Loucy (cell line): Measurements from ENCODE around the gene YY1AP1.
"Not testable (repeated sequence)": the region's sequence is repeated elsewhere in the genome, so short reads cannot be mapped to it uniquely, and the experiment has no call there.

Experiments
- H2AFZ ChIP-seq: fragments of 200-600 bp; sonication (generic); 2 replicates; pipeline ENCODE4 v1.6.0; 2016; ENCODE audit warnings: antibody characterized with exemption, mild to moderate bottlenecking, low read length, moderate library complexity
- H3F3A ChIP-seq: fragments of 200-600 bp; 2 replicates; pipeline ENCODE4 v1.6.0; 2016; ENCODE audit warnings: antibody characterized with exemption, low read depth, mild to moderate bottlenecking
- H3K27me3 ChIP-seq: fragments of 200-600 bp; sonication (generic); 2 replicates; pipeline ENCODE4 v1.6.1; 2014; ENCODE audit warnings: low read length, mild to moderate bottlenecking; ENCODE audit not compliant: insufficient read depth, poor library complexity, severe bottlenecking
- H3K36me3 ChIP-seq: fragments of 200-600 bp; sonication (generic); 2 replicates; pipeline ENCODE4 v1.6.1; 2016; ENCODE audit warnings: low read length; ENCODE audit not compliant: insufficient read depth
- H3K4me1 ChIP-seq: fragments of 200-600 bp; sonication (generic); 2 replicates; pipeline ENCODE4 v1.5.1; 2014; ENCODE audit warnings: low read length, mild to moderate bottlenecking; ENCODE audit not compliant: insufficient read depth, poor library complexity, severe bottlenecking
- H3K4me2 ChIP-seq: fragments of 200-600 bp; sonication (generic); 2 replicates; pipeline ENCODE4 v1.6.0; 2014; ENCODE audit warnings: antibody characterized with exemption, low read length, low read depth, mild to moderate bottlenecking; ENCODE audit not compliant: poor library complexity, severe bottlenecking
- H3K4me3 ChIP-seq: fragments of 200-600 bp; sonication (generic); 2 replicates; pipeline ENCODE4 v1.5.1; 2014; ENCODE audit warnings: low read length, mild to moderate bottlenecking, mixed read lengths; ENCODE audit not compliant: poor library complexity, severe bottlenecking
- H3K79me2 ChIP-seq: fragments of 200-600 bp; sonication (generic); 2 replicates; pipeline ENCODE4 v1.6.1; 2014; ENCODE audit warnings: low read length; ENCODE audit not compliant: insufficient read depth
- H3K9ac ChIP-seq: fragments of 200-600 bp; sonication (generic); 2 replicates; pipeline ENCODE4 v1.6.0; 2014; ENCODE audit warnings: mild to moderate bottlenecking, low read depth, low read length, moderate library complexity; ENCODE audit not compliant: poor library complexity, severe bottlenecking
- H3K9me2 ChIP-seq: fragments of 200-600 bp; sonication (generic); replicated peaks from 2 replicates; pipeline ENCODE4 v1.6.1; 2016; ENCODE audit warnings: low read depth, low read length, mixed read lengths
- H3K9me3 ChIP-seq: fragments of 200-600 bp; sonication (generic); 2 replicates; pipeline ENCODE4 v1.6.1; 2014; ENCODE audit warnings: mild to moderate bottlenecking, antibody characterized with exemption, low read length, low read depth; ENCODE audit not compliant: insufficient read depth
- H4K20me1 ChIP-seq: fragments of 200-600 bp; sonication (generic); 2 replicates; pipeline ENCODE4 v1.6.0; 2014; ENCODE audit warnings: antibody characterized with exemption, low read length, mild to moderate bottlenecking; ENCODE audit not compliant: insufficient read depth, poor library complexity, severe bottlenecking
- CTCF ChIP-seq: fragments of 200-600 bp; sonication (generic); conservative IDR thresholded peaks from 2 replicates; pipeline ENCODE4 v1.5.1; 2014; ENCODE audit warnings: mild to moderate bottlenecking, antibody characterized with exemption, low read length
- EZH2phosphoT487 ChIP-seq: fragments of 200-600 bp; IDR thresholded peaks from 2 replicates; pipeline ENCODE4 v1.6.1; 2018; ENCODE audit warnings: antibody characterized with exemption, mild to moderate bottlenecking, moderate library complexity, borderline replicate concordance

Gene YY1AP1

GRCh38 chr1:155673003-155673402, 15.6 kb downstream of the YY1AP1 start:
- H3K4me2 ChIP-seq: no peak overlapping the region
- no peak for TF ChIP-seq EZH2phosphoT487
- TF ChIP-seq CTCF: no peak
- H3K79me2 ChIP-seq: no peaks in the 10 kb centered on the region
- H3K27me3 ChIP-seq: no peaks in the 10 kb centered on the region
- H3K36me3 ChIP-seq: peaks cover 92% of the 10 kb centered on the region
- no peaks in the 10 kb centered on the region for H3K4me1 ChIP-seq
- H4K20me1 ChIP-seq: no peaks in the 10 kb centered on the region
- no peak overlapping the region for H3K4me3 ChIP-seq
- H3K9me2 ChIP-seq: no peaks in the 10 kb centered on the region
- no peak overlapping the region for H3K9ac ChIP-seq
- no peaks in the 10 kb centered on the region for H3K9me3 ChIP-seq
- no peaks in the 10 kb centered on the region for H3F3A ChIP-seq
- no peak overlapping the region for H2AFZ ChIP-seq

GRCh38 chr1:155671750-155672149, 16.8 kb downstream of the YY1AP1 start:
- no peak overlapping the region for H3K9ac ChIP-seq
- TF ChIP-seq EZH2phosphoT487 (no peak), CTCF (no peak)
- no peaks in the 10 kb centered on the region for H3K9me2 ChIP-seq
- peaks cover 90% of the 10 kb centered on the region for H3K36me3 ChIP-seq
- H3F3A ChIP-seq: no peaks in the 10 kb centered on the region
- H3K4me3 ChIP-seq: no peak overlapping the region
- no peak overlapping the region for H3K4me2 ChIP-seq
- H3K27me3 ChIP-seq: no peaks in the 10 kb centered on the region
- H3K4me1 ChIP-seq: no peaks in the 10 kb centered on the region
- no peaks in the 10 kb centered on the region for H3K9me3 ChIP-seq
- H2AFZ ChIP-seq: no peak overlapping the region
- H4K20me1 ChIP-seq: no peaks in the 10 kb centered on the region
- H3K79me2 ChIP-seq: no peaks in the 10 kb centered on the region

- Histone ChIP-seq H3K4me1 (no peaks in the 10 kb centered on the region), H2AFZ (no peak overlapping the region), H3K4me3 (no peak overlapping the region), H4K20me1 (no peaks in the 10 kb centered on the region), H3K79me2 (no peaks in the 10 kb centered on the region), H3F3A (no peaks in the 10 kb centered on the region), H3K9ac (no peak overlapping the region), H3K36me3 (peaks cover 90% of the 10 kb centered on the region), H3K9me3 (no peaks in the 10 kb centered on the region), H3K4me2 (no peak overlapping the region), H3K9me2 (no peaks in the 10 kb centered on the region), H3K27me3 (no peaks in the 10 kb centered on the region)
- TF ChIP-seq EZH2phosphoT487: no peak
- TF ChIP-seq CTCF: no peak
Observed at GRCh38 chr1:155669233-155670162, 19.1 kb downstream of the YY1AP1 start.

GRCh38 chr1:155661239-155661638, 27.3 kb downstream of the YY1AP1 start:
- H4K20me1 ChIP-seq, H3K79me2 ChIP-seq, H3K27me3 ChIP-seq, H3K9ac ChIP-seq, H3K4me3 ChIP-seq, H3F3A ChIP-seq, H3K4me1 ChIP-seq, H3K4me2 ChIP-seq, H3K9me3 ChIP-seq, H3K9me2 ChIP-seq, H2AFZ ChIP-seq: not testable (repeated sequence)
- H3K36me3 ChIP-seq: peaks cover 75% of the 10 kb centered on the region; the same call in 1 of the 2 replicates
